Mesenteric fat pad (tissue), 1 donor: ENCODE results near the gene CAPZB. TPM values are rescaled to one million over a fixed set of nuclear protein-coding genes. Genes with fewer than 3 reads are reported as not detected.
"Not testable (repeated sequence)": the region's sequence is repeated elsewhere in the genome, so short reads cannot be mapped to it uniquely, and the experiment has no call there.

Experiments
- DNase-seq: peaks from one replicate; pipeline ENCODE4 v3.0.0-alpha.2; 2020; ENCODE audit warnings: low spot score
- total RNA-seq: library from RNA; stranded (reverse); fragmentation: NEBNext Ultra II Directional; extraction: Animal tissue kit (Norgen Biotek cat#: 25700); gene quantifications from one replicate; pipeline ENCODE4 v1.2.1, GENCODE V29; 2021
- donor health status: DM: yes; HTN: yes; CAD: no.

Gene CAPZB
- total RNA-seq, 1 donor from 2014 or later, result 260 TPM

DNA sequence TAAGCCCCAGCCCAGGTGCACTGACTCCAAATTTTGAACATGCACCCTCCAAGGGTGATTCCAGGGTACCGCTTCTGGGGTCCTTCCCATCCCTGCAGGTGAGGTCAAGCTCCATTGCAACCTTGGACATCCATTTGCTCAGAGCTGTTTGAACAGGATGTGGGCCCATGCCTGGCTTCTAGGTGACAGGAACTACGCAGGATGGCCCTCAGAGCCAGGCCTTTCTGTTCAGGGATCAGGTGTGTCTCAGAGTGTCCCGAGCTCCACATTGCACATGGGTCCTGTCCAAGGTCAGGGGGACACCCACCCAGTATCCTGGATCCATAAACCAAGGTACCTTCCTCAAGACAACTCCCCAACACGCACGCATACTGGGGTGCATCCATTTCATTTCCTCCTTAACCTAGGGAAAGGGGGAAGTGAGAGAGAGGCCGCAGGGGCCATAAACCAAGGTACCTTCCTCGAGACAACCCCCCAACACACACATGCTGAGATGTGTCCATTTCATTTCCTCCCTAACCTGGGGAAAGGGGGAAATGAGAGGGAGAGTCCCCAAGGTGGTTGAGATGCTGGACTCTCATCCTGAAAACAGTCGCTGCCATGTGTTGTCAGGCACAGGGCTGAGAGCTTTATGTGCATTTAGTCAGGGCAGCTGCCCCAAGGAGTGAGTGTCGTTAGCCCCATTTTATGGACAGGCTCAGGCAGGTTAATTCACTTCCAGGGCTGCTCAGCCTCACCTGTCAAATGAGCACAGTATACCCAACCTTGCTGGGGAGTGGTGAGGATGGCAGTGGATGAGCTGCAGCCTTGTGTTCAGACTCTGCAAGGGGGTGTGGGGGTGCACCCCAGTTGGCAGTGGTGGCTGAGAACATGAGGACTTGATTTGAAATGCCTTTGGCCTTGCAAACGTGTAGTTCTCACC lies 171.1 kb downstream of the CAPZB start:
- no peak for DNase-seq

DNA sequence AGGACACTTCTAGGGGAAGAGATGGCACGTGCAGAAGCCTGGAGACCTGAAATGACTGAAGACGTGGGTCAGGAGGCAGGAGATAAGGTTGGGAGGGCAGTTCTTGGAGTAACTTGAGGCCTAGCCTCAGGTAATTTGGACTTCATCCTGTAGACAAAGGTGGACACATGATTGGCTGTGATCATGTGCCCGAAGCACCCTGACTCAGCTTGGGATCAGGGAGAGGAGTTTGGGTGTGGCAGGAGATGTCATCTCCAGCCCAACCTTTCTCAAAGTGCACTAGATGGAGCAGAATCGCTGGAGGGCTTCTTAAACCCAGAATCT lies 171.7 kb downstream of the CAPZB start:
- no peak for DNase-seq

DNA sequence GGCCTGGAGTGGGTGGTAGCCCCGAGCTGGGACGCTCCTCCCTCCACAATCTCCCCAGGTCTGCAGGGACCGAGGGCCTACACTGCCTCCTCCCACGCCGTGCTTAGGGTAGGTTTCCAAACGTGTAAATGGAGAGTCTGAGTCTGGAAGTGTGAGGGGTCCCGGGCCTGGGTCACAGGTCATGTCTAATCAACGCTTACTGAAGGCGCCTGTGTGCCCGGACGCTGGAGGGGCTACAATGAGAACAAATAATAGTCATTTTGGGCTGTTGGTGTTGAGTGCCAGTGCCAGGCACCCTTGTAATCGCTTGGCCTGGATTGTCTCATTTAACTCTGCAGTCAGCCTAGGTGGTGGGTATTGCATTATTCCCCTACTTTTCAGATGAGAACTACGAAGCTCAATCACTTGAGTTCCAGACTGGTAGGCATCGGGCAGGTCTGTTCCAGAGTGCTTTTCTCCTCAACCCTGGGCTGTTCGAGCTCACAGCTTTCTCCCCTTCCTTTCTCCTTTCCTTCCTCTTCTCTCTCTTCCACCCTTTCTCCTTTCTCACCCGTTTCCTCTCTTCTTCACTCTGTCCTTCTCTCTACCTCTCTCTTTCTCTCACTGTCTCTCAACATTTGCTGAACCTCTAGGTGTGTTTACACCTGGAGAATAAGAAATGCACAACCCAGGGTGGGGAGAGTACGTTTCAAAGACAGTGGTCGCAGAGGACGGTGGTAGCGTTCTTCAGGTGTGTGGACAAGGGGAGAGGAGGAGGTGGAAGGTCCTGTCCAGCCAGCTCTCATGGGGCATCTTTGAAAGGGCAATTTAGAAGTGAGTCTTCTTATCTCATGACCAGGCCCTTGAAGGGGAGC lies 172.3 kb downstream of the CAPZB start:
- no peak for DNase-seq

GRCh38 chr1:19311931-19312781 lies 173.2 kb downstream of the CAPZB start, which contains the start of the genes AKR7A2 and SLC66A1:
AKR7A2 (minus strand) TSS chr1:19312144; CDS start chr1:19312124, 20 bp downstream.
SLC66A1 (plus strand) TSS chr1:19312326; CDS start chr1:19317678, 5,352 bp downstream.
- DNase-seq, result peak; percentile 97

- no peak for DNase-seq
Measured at GRCh38 chr1:19311503-19311930, 173.8 kb downstream of the CAPZB start.

DNA sequence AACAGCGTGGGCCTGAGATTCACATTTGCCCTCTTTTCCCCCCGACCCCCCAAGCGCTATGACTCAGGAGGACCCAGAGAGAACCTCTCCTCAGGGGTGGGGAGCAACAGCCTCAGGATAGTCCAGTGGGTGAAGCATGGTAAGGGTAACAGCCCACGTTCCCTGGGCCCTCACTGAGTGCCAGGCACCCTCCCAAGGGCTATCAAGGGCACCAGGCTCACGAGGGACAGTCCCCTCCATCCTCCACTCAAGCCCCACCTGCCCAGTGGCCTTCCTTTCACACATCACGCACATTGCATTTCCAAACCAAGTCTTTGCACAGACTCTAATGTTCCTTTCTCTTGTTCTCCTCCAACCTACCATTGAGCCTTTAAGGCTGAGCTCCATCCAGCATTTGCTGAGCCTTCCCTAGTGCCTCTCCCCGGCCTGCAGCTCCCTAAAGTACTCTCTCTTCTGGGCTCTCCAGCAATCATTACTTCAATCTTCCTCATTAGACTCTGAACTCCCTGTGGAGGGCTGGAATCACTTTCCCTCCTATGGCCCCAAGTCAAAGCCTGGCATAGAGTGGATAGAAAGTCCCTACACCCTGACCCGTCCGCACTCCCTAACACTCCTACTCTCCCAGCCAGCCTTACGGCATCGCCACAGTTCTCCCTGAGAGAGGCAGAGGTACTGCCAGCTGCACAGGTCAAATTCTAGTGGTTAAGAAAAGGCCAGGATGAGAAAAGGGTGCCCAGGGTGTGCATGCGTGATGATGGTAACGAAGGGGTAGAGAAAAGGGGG lies 174.4 kb downstream of the CAPZB start:
- DNase-seq, result no peak

DNA sequence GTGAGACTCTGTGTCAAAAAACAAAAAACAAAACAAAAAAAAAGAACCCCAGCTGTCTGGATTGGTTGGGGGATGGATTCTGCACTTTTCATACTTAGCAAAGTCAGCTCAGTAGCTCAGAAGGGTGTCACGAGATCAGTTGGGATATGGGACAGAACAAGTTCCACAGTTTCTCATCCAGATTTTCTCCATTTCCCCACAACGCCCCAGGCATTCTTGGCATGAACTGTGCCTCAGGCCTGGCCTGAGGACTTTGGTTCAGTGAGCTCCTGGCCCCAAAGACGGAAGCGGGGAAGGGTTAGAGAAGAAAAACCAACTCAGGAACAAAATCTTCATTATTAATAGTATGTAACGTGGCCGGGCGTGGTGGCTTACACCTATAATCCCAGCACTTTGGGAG lies 175.3 kb downstream of the CAPZB start:
- no peak for DNase-seq

DNA sequence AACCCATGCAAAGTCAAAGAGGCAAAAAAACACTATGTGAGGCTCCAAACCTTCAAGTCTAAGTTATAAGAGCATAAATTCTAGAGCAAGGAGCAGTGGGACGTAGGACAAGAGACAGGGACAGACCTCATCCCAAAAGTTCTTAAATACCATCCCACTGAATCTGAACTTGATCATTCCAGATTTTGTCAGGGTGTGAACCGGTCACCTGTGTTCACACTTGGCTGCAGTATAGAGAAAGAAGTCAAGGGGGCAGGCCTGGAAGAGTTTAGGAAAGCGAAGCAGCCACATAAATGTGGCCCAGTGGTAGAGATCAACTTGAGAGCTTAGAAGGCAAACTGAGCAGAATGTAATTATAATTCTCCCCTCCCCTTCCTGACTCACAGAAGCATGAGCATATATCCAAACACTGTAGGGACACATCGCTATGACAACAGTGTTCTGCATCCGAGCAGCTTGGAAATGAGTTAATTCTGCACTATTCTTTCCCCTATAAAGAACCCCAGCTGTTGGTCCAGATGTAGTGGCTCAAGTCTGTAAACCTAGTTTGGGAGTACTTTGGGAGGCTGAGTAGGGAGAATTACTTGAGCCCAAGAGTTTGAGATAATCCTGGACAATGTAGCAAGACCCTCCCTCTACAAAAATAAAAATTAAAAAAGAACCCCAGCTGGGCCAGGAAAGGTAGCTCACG lies 176.1 kb downstream of the CAPZB start:
- no peak for DNase-seq

GRCh38 chr1:19308509-19308907 lies 176.8 kb downstream of the CAPZB start:
- DNase-seq, result no peak

- no peak for DNase-seq
Measured at GRCh38 chr1:19307794-19308508, 177.4 kb downstream of the CAPZB start.

GRCh38 chr1:19306941-19307340 lies 178.4 kb downstream of the CAPZB start:
- DNase-seq, result no peak

DNA sequence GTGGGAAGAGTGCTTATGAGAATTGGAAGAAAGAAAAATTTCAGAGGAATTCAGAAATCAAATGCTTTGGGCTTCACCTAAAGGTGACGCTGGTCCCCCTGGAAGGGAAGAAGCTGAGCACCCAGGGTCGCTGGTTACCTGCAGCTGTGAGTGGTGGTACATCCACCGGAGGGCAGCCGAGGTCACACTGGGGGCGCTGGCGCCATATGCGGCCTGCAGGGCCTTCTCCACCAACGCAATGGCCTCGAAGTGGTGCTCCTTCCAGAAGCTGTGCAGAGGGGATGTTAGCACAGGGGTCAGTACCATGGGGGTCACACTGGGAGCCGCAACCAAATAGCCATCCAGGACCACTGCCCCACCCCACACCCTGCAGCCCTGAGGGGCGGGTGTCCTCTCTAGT lies 179.5 kb downstream of the CAPZB start:
- no peak for DNase-seq

DNA sequence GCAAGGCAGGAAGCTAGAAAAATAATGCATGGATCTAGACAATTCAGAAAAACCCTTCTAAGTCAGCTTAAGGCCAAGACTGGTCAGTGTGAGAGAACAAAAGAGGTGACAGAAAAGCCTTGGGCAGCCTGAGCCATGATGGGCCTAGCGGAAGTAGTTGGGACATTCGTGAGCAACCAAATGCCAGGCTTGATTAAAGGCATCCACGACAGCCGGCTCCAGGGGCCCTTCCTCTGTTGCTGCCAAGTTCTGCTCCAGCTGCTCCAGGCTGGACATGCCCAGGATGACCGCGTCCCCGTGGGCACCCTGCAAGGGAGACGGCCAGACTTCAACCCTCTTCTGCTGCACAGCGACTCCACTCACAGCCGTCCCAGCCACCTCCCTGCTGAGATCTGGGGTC lies 181.3 kb downstream of the CAPZB start:
- not testable (repeated sequence) for DNase-seq

GRCh38 chr1:19300211-19300610 lies 185.1 kb downstream of the CAPZB start:
- no peak for DNase-seq

- DNase-seq, result no peak
Measured at GRCh38 chr1:19294638-19295037, 190.7 kb downstream of the CAPZB start.

DNA sequence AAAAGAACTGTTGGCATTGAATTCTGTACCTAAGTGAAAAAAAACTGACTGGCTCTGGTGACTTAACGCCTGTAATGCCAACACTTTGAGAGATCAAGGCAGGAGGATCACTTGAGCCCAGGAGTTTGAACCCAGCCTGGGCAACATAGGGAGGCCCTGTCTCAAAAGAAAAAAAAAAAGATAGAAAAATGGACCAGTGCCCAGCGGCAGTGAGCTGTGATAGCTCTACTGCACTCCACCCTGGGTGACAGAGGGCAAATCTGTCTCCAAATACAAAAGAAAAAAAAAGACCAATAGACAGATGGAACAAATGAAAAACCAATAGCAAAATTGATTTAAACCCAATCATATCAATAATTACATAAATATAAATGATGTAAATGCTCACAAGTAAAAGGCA lies 196.1 kb downstream of the CAPZB start:
- DNase-seq, result no peak
